HepG2 (cell line): ENCODE data around the gene DPM2. TPM values are rescaled to one million over a fixed set of nuclear protein-coding genes. Genes with fewer than 3 reads are reported as not detected.
A peak's percentile ranks its signal among the peaks of the same experiment; 100 is the strongest.

Experiments used
- AHDC1 ChIP-seq: sonication (generic); formaldehyde crosslinking; IDR thresholded peaks from 2 replicates; pipeline ENCODE4 v1.5.1; 2020; ENCODE audit warnings: mild to moderate bottlenecking, missing genetic modification reagents, borderline replicate concordance
- CC2D1A ChIP-seq: sonication (generic); formaldehyde crosslinking; IDR thresholded peaks from 2 replicates; pipeline ENCODE4 v1.8.1; 2023; ENCODE audit warnings: mild to moderate bottlenecking, missing genetic modification reagents
- FOXP1 ChIP-seq, 2 experiments: fragments of 450-650 bp in 1 of 2; IDR thresholded peaks; 2 replicates each; pipeline ENCODE4 v1.6.1; 2017 to 2018; ENCODE audit warnings: antibody characterized with exemption in 1 of 2
- IRX3 ChIP-seq: sonication (generic); formaldehyde crosslinking; IDR thresholded peaks from 2 replicates; pipeline ENCODE4 v1.8.1; 2023; ENCODE audit warnings: mild to moderate bottlenecking, low read depth, missing genetic modification reagents, borderline replicate concordance
- NR2F6 ChIP-seq, 2 experiments: IDR thresholded peaks; 2 replicates each; pipeline ENCODE4 v1.6.1; 2016; ENCODE audit warnings: antibody characterized with exemption in 1 of 2, mild to moderate bottlenecking in 1 of 2
- SNAI1 ChIP-seq: sonication (generic); formaldehyde crosslinking; IDR thresholded peaks from 2 replicates; pipeline ENCODE4 v1.5.0; 2020; ENCODE audit warnings: mild to moderate bottlenecking, missing genetic modification reagents, borderline replicate concordance
- THYN1 ChIP-seq: sonication (generic); formaldehyde crosslinking; IDR thresholded peaks from 2 replicates; pipeline ENCODE4 v1.8.1; 2023; ENCODE audit warnings: low read depth, mild to moderate bottlenecking, moderate library complexity, missing genetic modification reagents, borderline replicate concordance
- ZHX2 ChIP-seq, 2 experiments: sonication (generic) in 1 of 2; formaldehyde crosslinking in 1 of 2; IDR thresholded peaks; 2 replicates each; pipeline versions ENCODE4 v1.6.1 to v1.9.0; 2014 to 2022; ENCODE audit warnings: antibody characterized with exemption in 1 of 2, borderline replicate concordance in 1 of 2, inconsistent platforms in 1 of 2, low read depth in 1 of 2, missing genetic modification reagents in 1 of 2
- ZNF558 ChIP-seq: sonication (generic); formaldehyde crosslinking; IDR thresholded peaks from 2 replicates; pipeline ENCODE4 v1.9.0; 2022; ENCODE audit warnings: mild to moderate bottlenecking, missing genetic modification reagents, borderline replicate concordance
- ZNF562 ChIP-seq: sonication (generic); formaldehyde crosslinking; IDR thresholded peaks from 2 replicates; pipeline ENCODE4 v1.8.0; 2022; ENCODE audit warnings: missing genetic modification reagents, borderline replicate concordance
- polyA plus RNA-seq, 8 experiments: library from polyadenylated mRNA; depleted of rRNA in 3 of 8; stranded (reverse) in 7 of 8; unstranded in 1 of 8; fragments of >200 nt; fragmentation: Illumina TruSeq in 4 of 8; extraction: Trizol in 4 of 8; gene quantifications; 2 replicates each; pipeline versions ENCODE4 v1.2.1 to v1.2.3, GENCODE V29; 2011 to 2016; ENCODE audit warnings: low read depth in 4 of 8, missing spikeins in 1 of 8, mixed read lengths in 1 of 8; ENCODE audit not compliant: insufficient read depth in 1 of 8
- total RNA-seq, 5 experiments: library from RNA; depleted of rRNA; stranded (reverse); fragments of >200 nt; fragmentation: Illumina TruSeq; extraction: Trizol; gene quantifications; 2 replicates each; pipeline ENCODE4 v1.2.3, GENCODE V29; 2016; ENCODE audit warnings: low read depth in 1 of 5
- TF ChIP-seq, protein P1 (sequence below): sonication (generic); formaldehyde crosslinking; IDR thresholded peaks from 2 replicates; pipeline ENCODE4 v1.5.0; 2020; ENCODE audit warnings: mild to moderate bottlenecking, missing genetic modification reagents

Gene DPM2
- total and polyA plus RNA-seq, 2 of the 13 experiments (the other 11 are each of a cell fraction or from before 2014, with no cell fraction given) = 24.8 to 35.3 TPM

- TF ChIP-seq AHDC1 (CRISPR knock-in tag) = no peak
- no peak for TF ChIP-seq IRX3 (CRISPR knock-in tag)
- no peak for TF ChIP-seq NR2F6 (IDR thresholded peaks at IDR 0.05)
- TF ChIP-seq NR2F6 (CRISPR knock-in tag; IDR thresholded peaks at IDR 0.05) = 0 out of 2 replicates have a peak, but pooled peaks have one; percentile 2
- TF ChIP-seq THYN1 (CRISPR knock-in tag) = 0 out of 2 replicates have a peak, but pooled peaks have one; percentile 88
- TF ChIP-seq, protein P1, sequence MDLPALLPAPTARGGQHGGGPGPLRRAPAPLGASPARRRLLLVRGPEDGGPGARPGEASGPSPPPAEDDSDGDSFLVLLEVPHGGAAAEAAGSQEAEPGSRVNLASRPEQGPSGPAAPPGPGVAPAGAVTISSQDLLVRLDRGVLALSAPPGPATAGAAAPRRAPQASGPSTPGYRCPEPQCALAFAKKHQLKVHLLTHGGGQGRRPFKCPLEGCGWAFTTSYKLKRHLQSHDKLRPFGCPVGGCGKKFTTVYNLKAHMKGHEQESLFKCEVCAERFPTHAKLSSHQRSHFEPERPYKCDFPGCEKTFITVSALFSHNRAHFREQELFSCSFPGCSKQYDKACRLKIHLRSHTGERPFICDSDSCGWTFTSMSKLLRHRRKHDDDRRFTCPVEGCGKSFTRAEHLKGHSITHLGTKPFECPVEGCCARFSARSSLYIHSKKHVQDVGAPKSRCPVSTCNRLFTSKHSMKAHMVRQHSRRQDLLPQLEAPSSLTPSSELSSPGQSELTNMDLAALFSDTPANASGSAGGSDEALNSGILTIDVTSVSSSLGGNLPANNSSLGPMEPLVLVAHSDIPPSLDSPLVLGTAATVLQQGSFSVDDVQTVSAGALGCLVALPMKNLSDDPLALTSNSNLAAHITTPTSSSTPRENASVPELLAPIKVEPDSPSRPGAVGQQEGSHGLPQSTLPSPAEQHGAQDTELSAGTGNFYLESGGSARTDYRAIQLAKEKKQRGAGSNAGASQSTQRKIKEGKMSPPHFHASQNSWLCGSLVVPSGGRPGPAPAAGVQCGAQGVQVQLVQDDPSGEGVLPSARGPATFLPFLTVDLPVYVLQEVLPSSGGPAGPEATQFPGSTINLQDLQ (CRISPR knock-in tag) = no peak
- no peak for TF ChIP-seq CC2D1A (CRISPR knock-in tag)
- TF ChIP-seq ZNF558 = no peak
- TF ChIP-seq SNAI1 = no peak
- TF ChIP-seq ZNF562 = no peak
- no peak for TF ChIP-seq ZHX2 (IDR thresholded peaks at IDR 0.05; ENCODE audit: low read depth)
- no peak for TF ChIP-seq ZHX2 (CRISPR knock-in tag; IDR thresholded peaks at IDR 0.05; ENCODE audit: borderline replicate concordance)
- no peak for TF ChIP-seq FOXP1 (IDR thresholded peaks at IDR 0.05)
- no peak for TF ChIP-seq FOXP1 (CRISPR knock-in tag; IDR thresholded peaks at IDR 0.05)
Measured at GRCh38 chr9:127896395-127897192, 41.1 kb downstream of the DPM2 start (continued).
